GM18507 (cell line): ENCODE measurements around the gene PLA2R1.
"Not testable (repeated sequence)": the region's sequence is repeated elsewhere in the genome, so short reads cannot be mapped to it uniquely, and the experiment has no call there.

ENCODE experiments used
- DNase-seq: peaks from one replicate; pipeline ENCODE4 v3.0.0; 2011; ENCODE audit warnings: low read depth; ENCODE audit not compliant: insufficient read length; ENCODE audit errors: extremely low spot score
- FAIRE-seq: peaks from 2 replicates; lab custom pipeline; 2011; peaks lifted over from hg19 to GRCh38; lab: Jason Lieb, UNC

PLA2R1 gene

DNA sequence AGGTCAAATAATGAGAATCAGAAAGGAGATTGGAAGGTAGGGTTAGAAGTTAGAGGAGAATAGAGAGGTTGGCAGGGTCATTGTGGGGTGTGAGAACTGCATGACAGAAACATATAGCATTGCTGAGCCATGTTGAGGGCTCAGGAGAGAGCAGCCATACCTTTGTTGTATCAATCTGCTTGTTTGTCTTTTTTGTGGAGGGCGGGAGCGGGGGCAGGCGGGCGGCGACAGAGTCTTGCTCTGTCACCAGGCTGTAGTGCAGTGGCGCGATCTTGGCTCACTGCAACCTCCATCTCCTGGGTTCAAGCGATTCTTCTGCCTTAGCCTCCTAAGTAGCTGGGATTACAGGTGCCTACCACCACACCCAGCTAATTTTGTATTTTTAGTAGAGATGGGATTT lies 23.8 kb downstream of the PLA2R1 start:
- FAIRE-seq, DNase-seq: not testable (repeated sequence)

DNA sequence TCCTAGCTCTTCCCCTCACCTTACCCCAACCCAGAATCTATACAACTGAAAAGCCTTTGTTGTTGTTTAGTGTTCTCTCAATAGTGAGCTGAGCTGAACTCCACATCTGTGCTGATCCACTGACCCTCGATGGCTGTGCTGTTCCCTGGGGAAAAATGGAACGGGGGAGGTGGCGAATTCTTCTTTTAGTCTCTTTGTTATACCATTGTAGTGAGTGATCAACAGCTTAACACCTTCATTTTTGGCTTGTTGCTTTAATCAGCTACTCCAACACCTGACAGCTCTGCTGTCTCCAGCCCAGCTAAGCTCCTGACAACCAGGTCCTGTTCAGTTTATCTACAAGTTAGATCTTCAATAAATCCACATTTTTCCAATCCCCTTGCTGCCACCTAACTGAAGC lies 25.7 kb downstream of the PLA2R1 start:
- DNase-seq (no peak), FAIRE-seq (no peak)

DNA sequence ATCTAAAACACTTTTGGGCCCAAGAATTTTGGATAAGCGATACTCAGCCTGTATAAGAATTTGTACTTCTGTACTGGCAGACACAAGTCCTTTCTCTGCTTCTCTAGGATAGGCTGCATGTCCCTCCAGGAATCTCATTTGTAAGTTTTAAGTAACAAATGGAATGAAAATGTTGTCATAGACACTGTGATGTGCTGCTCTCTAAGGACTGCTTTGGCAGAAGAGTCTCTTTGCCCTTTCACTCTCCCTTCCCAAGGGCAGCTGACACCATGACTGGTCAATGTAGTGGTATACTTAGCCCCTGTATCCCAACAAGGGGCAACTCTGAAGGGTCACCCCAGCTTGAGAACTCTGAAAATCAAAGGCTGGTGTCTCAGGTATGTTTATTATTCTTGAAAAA lies 27.3 kb downstream of the PLA2R1 start:
- FAIRE-seq (no peak), DNase-seq (no peak)

DNA sequence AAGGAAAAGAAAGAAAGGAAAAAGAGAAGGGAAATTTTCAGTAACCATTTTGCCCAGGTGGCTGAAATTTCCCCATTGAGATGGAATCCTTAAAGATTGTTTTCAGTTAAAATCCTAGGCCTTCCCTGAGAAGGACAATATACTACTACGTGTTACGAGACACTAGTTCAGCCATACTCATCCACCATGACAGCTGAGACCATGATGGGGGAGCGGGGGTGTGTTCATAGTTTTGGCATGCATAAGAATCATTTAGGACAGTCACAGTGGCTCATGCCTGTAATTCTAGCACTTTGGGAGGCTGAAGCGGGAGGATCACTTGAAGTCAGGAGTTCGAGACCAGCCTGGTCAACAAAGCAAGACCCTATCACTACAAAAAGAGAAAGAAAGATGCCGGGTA lies 28.0 kb downstream of the PLA2R1 start:
- FAIRE-seq: no peak
- no peak for DNase-seq

DNA sequence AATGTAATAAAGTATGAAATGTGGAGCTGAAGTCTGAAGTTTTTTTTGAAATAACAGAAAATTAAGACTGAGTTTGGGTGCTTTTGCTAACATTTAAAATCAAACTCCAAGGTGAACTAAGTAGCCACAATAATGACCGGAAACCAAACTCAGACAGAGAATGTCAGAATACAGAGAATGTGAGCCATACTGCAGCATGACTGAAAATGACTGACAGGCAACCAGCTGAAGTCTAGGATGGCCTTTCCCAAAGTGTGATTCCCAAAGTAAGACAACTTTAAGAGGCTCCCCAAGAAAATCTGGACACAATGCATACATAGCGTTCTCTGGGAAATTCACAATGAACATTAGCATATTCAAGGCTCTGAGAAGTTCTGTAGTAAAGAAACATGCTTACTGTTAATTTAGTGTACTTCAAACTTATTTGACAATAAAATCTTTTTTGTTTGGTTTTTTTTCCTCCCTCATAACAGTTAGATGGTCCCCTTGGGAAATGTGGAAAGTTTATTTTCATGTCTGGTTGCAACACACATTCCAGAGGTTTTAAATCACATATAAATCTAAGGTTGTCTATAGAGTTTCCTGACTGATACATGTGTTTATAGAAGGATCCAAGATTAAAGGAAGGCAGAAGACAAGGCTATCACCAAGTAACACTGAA lies 28.6 kb downstream of the PLA2R1 start:
- no peak for FAIRE-seq
- DNase-seq: no peak

DNA sequence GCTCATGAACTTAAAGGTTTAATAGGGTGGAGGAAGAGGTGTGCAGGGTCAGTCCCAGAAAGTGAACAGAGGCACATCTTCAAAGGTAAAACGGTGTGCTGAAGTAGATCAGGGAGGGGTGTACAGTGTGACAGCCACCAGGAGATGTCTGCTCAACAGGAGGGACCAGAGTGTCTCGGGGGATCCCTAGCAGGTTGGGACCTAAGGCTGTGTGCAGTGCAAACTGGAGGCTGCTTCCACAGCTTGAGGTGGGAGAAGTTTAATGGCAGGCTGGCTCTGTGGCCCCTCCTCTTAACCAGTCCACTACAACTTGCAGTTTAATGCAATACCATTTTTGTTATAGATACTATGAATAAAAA lies 33.2 kb downstream of the PLA2R1 start:
- FAIRE-seq (no peak), DNase-seq (no peak)

DNA sequence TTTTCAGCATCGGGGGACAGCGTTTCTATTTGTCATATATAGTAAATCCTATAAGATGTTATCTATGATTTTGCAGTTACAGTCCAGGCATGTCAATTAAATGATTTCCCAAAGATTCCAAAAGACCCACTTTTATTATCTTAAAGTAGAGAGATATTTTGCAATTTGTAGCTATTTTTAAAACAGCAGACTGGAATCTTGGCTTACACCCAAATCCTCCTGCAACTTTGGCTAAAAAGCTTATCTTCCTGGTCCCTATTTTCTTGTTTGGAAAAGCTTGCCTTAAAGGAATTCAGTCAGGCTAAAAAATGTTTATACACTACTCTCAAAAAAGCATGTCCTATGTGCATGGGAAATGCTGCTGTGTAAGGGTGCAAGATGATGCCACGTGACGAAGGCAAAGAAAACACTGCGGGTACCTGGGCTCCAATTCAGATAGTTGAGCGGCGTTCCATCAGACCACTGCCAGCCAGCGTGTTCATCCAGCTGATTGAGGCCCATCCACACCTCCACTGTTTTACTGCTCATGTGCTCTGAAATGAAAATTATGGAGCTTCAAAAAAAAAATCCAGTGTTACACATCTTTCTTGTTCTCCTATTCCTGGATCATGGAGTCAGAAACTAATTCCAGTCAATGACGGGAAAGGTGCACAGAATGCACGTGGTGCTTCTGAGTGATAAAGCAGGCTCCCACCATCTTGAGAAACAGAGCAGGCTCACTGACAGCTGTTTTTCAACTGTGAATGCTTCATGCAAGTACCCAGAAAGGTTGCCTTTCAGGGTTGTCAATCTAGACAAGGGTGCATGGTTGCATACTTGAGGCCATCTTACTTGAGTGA lies 33.8 kb downstream of the PLA2R1 start:
- DNase-seq: no peak
- no peak for FAIRE-seq

DNA sequence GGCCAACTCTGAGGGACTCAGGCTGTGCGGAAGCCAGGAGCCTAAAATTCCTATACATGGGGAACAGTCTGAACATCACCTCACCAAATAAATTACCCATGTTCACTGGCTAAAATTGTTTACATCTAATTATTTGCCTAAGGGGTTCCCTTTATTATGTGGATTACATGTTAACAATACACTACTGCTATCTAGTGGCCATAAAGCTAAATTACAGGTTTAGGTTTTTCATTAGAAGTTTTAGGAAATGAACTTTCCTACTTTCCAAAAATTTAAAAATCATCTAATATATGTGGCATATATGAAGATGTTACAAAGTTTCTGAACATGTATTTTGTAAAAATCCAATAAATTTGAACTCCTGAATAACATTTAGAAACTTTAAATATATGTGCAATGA lies 40.3 kb downstream of the PLA2R1 start:
- FAIRE-seq (peak; percentile 48), DNase-seq (no peak)

DNA sequence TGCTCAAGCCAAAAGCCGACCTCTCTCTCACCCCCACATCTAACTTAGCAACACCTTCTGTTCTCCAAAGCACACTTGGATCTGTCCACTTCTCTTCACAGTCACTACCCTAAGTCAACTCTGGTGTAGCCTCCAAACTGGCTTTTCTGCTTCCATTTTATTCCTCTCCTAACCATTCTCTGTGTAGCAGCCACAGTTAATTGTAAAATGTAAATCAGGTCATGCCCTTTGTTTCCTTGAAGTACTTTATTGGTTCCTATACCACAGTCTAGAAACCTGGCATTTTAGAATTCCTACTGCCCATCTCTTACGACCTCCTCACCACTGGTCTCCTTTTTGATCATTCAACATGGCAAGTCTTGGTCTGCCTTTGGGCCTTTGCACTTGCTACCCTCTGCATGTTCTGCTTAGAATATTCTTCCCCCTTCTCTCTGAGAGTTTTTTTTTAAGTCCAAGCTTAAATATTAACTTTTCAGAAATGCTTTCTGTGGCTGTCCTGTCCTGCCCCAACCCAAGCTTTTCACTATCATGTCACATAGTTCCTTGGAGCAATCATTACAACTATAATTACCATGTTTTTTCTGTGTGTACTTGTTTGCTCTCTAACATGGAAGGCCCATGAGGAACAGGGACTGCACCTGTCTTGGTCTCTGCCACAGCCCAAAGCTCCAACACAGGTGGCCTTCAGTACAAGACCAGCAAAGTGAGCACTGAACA lies 42.9 kb downstream of the PLA2R1 start:
- no peak for FAIRE-seq
- no peak for DNase-seq

DNA sequence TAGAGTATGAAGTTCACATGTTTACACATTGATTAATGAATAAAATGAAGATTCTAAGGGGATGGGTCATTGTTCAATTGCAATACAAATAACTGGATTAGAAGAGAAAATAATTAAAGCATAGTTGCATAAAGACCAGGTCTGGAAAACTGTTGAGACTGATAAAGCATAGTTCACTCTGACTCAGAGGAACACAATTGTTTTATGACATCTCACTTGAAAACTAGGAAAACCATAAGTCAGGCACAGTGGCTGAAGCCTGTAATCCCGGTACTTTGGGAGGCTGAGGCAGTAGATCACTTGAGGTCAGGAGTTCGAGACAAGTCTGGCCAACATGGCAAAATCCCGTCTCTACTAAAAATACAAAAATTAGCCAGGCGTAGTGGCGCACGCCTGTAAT lies 46.7 kb downstream of the PLA2R1 start:
- DNase-seq: no peak
- FAIRE-seq: no peak

DNA sequence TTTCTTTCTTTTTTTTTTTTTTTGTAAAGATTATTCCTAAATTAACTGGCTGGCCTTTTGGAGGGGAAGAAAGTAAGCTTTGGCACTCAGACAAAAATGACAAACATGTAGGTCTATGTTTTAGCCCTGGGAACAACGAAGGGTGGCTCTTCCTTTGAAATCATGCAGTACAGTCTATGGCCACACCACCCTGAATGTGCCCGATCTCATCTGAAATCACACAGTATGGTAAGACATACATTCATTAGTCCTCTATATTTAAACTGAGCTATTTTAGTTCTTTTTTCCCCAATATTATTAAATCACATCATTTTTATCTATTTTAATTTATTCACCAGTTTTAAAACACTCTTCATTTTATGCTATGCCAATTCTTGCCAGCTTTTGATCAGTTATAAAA lies 48.2 kb downstream of the PLA2R1 start:
- DNase-seq: no peak
- no peak for FAIRE-seq

DNA sequence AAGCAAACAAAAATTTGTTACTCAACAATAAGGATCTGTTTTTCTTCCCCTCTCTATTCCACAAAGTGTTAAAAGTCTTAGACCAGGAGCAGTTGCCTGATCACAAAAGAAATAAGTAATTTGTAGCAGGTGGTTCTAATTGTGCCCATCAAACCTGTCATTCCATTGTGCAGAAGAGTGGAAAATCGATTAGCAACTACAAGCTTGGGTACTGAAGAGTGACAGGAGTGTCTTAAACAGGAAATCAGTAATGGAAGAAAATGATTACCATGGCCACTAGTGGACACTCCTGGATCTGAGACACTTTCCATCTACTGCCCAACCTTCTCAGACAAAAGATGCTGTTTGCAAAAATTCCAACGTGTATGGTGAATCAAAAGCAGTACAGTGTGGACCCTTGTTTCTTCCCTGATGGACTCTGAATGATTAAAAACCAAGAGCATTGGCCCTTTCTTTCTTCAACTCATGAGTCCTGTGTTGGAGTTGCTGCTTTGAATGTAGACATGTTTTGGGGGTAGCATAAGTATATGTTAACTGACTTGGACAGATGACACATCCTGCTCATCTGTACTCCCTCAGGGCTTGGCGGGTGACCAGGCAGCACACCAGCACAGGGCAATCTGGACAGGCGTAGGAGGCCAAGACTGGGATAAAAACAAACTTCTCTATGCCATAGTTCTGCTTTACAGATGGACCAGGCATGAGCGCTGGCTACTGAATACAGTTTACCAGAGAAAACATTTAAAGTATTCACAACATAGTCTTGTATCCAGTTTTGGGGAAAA lies 51.9 kb downstream of the PLA2R1 start:
- FAIRE-seq: peak; percentile 60

DNA sequence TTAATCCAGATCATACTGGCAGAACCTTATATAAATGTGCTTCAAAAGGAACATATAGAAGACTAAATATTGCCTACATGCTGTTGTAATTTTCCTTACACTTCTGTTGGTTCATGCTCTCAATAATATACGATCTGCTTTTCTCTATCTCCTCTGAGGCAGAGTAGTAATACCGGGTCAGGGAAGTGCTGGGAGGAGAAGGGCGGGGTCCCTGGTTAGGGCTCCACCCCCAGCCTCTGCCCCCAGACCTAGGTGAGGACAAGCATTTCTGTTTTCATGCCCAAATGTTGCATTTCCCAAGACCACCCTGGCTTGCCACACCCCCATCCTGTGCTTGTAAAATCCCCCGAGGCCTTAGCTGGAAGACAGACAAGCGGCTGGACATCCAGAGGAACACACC lies 55.3 kb downstream of the PLA2R1 start:
- no peak for DNase-seq
- FAIRE-seq: no peak

More for the DNA sequence above, 51.9 kb downstream of the PLA2R1 start:
- DNase-seq: no peak

DNA sequence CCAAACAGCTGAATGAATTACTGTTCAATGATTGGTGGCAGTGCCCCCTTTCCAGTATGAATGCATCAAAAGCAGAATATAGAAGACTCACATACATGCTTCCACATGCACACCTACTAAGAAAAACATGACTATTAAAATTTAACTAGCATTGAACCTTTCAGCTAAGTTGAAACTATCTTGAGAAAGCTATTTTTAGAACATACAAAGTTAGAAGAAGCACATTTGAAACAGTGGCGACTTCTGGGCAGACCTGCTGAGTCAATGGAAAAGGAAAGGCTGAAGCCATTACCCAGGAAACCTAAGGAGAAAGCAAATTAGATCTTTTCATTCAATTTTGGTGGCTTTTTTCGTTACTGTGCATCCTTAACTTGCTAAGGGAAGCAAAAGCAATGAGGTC lies 55.9 kb downstream of the PLA2R1 start:
- DNase-seq: no peak
- peak; percentile 72 for FAIRE-seq

DNA sequence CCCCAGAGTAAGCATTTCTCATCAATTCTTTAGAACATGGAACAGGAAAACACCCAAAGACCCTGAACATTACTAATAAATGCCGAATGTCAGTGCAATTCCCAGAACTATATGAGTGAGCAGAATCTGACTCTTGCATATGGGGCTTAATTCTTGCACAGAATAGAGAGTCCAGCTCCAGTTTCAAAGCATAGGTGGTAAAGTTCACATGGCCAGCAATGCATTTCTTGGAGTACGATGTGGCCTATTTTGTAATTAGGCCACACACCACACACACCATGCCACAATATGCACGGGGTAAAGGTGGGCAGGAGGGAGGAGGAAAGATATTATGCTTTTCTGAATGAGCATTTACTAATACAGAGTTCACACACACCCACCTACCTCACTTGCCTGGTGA lies 56.5 kb downstream of the PLA2R1 start:
- FAIRE-seq: no peak

DNA sequence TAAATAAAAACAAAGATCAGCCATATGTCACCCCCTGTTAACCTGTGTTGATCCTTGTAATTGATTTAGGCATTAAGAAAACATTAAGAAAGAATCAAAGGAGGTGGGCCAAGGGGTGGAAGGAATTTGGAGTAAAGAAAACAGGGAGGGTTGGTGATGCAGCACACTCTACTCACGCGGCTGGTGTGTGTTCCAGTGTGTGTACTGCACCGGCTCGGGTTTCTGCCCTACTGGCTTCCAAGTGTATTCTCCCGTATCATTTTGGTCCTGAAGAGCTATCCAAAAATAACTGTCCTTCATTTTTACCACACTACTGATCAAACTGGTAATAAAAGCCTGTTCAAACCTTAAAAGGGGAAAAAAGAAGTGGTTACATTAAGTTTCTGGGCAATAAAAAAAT lies 56.9 kb downstream of the PLA2R1 start:
- DNase-seq (no peak), FAIRE-seq (no peak)

More for the DNA sequence above, 56.5 kb downstream of the PLA2R1 start:
- no peak for DNase-seq

DNA sequence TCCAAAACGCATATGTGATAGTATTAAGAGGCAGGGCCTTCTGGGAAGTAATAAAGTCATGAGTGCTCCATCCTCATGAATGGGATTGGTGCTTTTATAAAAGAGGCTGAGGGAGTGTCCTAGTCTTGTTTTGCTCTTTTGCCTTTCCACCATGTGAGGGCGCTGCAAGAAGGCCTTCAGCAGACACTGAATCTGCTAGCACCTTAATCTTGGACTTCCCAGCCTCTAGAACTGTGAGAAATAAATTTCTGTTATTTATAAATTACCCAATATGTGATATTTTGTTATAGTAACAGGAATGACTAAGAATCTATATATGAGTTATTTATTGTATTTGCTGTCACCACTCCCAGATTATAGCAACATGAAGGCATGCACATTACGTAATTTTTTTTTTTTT lies 63.5 kb downstream of the PLA2R1 start:
- no peak for FAIRE-seq
- DNase-seq: no peak

DNA sequence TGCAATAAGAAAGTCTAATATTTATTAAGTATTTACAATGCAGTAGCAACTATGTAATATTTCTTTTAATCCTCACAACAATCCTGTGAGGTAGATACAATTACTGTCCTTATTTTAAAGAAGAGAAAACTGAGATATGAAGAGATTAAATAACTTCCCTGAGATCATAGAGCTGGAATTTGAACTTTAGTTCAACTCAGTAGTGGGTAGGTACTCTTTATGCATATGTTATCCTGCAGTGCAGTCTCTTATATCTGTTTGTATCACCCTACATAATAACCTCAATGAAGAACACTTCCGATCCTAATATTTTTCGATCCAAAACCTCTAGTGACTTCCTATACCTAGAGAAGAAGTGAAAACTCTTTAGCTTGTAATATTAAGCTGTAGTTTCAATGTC lies 64.2 kb downstream of the PLA2R1 start:
- no peak for DNase-seq
- FAIRE-seq: no peak

DNA sequence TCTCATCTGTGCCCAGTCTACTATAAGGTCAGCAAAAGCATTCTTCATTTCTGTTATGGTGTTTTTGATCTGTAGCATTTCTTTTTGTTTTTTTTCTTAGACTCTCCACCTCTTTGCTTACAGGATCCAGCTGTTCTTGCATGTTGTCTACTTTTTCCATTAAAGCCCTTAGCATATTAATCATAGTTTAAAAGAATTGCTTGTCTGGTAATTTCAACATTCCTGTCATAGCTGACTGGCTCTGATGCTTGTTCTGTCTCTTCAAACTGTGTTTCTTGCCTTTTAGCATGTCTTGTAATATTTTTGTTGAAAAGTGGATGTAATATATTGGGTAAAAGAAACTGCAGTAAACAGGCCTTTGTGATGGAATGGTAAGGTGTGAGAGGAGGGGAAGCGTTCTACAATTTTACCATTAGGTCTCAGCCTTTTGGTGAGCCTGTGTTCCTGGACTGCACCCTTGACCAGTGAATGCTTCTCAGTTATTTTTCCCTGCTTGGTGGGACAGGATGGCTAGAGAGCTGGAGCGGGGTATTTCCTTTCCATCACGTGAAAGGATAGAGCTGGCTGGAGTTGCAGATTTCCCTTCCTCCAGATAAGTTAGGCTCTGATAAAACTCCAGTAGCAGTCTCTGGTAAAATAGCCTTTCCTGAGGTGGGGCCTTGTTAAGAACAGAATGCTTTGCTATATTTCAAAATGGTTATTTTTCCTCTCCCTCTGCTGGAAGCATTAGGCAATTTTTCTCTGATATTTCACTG lies 65.4 kb downstream of the PLA2R1 start:
- DNase-seq: no peak
- FAIRE-seq: no peak
